ENCODE measurements around the gene ROR1.

GRCh38 chr1:63819795-63820194 is 46.0 kb downstream of the ROR1 start:
- TF ChIP-seq CTCF (IDR thresholded peaks at IDR 0.05) (no peak), EZH2phosphoT487 (IDR thresholded peaks at IDR 0.05) (no peak), EZH2 (IDR thresholded peaks at IDR 0.05) (no peak)

Data from neural progenitor cell (in vitro differentiated cells).